ENCODE results near the gene TCAF1. TPM values are rescaled to one million over a fixed set of nuclear protein-coding genes. Genes with fewer than 3 reads are reported as not detected.

Gene TCAF1
- total and polyA plus RNA-seq, 2 donors: 13.6 to 18.2 TPM

GRCh38 chr7:143931739-143932138, 29.8 kb upstream of the TCAF1 start:
- Histone ChIP-seq H3K36me3 (ENCODE audit: control insufficient read depth in 2 of 2, insufficient read depth in 2 of 2, low read length in 1 of 2) (no peaks in the 10 kb centered on the region), H3K27me3 (ENCODE audit: control insufficient read depth in 2 of 2, insufficient read depth in 1 of 2, low read length in 1 of 2) (no peaks in the 10 kb centered on the region), H3K4me3 (ENCODE audit: low read length in 2 of 2) (no peak overlapping the region), H3K9me3 (ENCODE audit: control insufficient read depth in 2 of 2, insufficient read depth in 1 of 2, low read length in 1 of 2) (no peaks in the 10 kb centered on the region), H3K4me1 (ENCODE audit: control insufficient read depth in 2 of 2, insufficient read depth in 2 of 2, low read length in 2 of 2) (no peaks in the 10 kb centered on the region), H3K27ac (ENCODE audit: low read depth in 1 of 2, low read length in 1 of 2) (no peak overlapping the region)
- DNase-seq (ENCODE audit: low read depth in 6 of 9, low spot score in 9 of 9): no peak

- Histone ChIP-seq H3K27me3 (ENCODE audit: control insufficient read depth in 2 of 2, insufficient read depth in 1 of 2, low read length in 1 of 2) (no peaks in the 10 kb centered on the region), H3K27ac (ENCODE audit: low read depth in 1 of 2, low read length in 1 of 2) (no peak overlapping the region), H3K9me3 (ENCODE audit: control insufficient read depth in 2 of 2, insufficient read depth in 1 of 2, low read length in 1 of 2) (no peaks in the 10 kb centered on the region), H3K4me3 (ENCODE audit: low read length in 2 of 2) (no peak overlapping the region), H3K36me3 (ENCODE audit: control insufficient read depth in 2 of 2, insufficient read depth in 2 of 2, low read length in 1 of 2) (no peaks in the 10 kb centered on the region), H3K4me1 (ENCODE audit: control insufficient read depth in 2 of 2, insufficient read depth in 2 of 2, low read length in 2 of 2) (no peaks in the 10 kb centered on the region)
- DNase-seq (ENCODE audit: low read depth in 6 of 9, low spot score in 9 of 9): no peak
- 99% methylated on average over 1 of the region's 1 CpG for WGBS
These were observed 27.4 kb upstream of the TCAF1 start for GRCh38 chr7:143929224-143929920.

GRCh38 chr7:143924851-143925250, 22.9 kb upstream of the TCAF1 start:
- 95% methylated on average over 1 of the region's 1 CpG for WGBS
- Histone ChIP-seq H3K27me3 (ENCODE audit: control insufficient read depth in 2 of 2, insufficient read depth in 1 of 2, low read length in 1 of 2) (no peaks in the 10 kb centered on the region), H3K4me1 (ENCODE audit: control insufficient read depth in 2 of 2, insufficient read depth in 2 of 2, low read length in 2 of 2) (no peaks in the 10 kb centered on the region), H3K27ac (ENCODE audit: low read depth in 1 of 2, low read length in 1 of 2) (no peak overlapping the region), H3K9me3 (ENCODE audit: control insufficient read depth in 2 of 2, insufficient read depth in 1 of 2, low read length in 1 of 2) (no peaks in the 10 kb centered on the region), H3K4me3 (ENCODE audit: low read length in 2 of 2) (no peak overlapping the region), H3K36me3 (ENCODE audit: control insufficient read depth in 2 of 2, insufficient read depth in 2 of 2, low read length in 1 of 2) (no peaks in the 10 kb centered on the region)
- no peak for DNase-seq (ENCODE audit: low read depth in 6 of 9, low spot score in 9 of 9)

GRCh38 chr7:143914938-143915652, 13.1 kb upstream of the TCAF1 start:
- WGBS: 88% methylated on average over 7 of the region's 7 CpGs
- Histone ChIP-seq H3K4me3 (ENCODE audit: low read length in 2 of 2) (no peak overlapping the region), H3K27me3 (ENCODE audit: control insufficient read depth in 2 of 2, insufficient read depth in 1 of 2, low read length in 1 of 2) (no peaks in the 10 kb centered on the region), H3K27ac (ENCODE audit: low read depth in 1 of 2, low read length in 1 of 2) (no peak overlapping the region), H3K4me1 (ENCODE audit: control insufficient read depth in 2 of 2, insufficient read depth in 2 of 2, low read length in 2 of 2) (no peaks in the 10 kb centered on the region), H3K36me3 (ENCODE audit: control insufficient read depth in 2 of 2, insufficient read depth in 2 of 2, low read length in 1 of 2) (no peaks in the 10 kb centered on the region), H3K9me3 (ENCODE audit: control insufficient read depth in 2 of 2, insufficient read depth in 1 of 2, low read length in 1 of 2) (no peaks in the 10 kb centered on the region)
- no peak for DNase-seq (ENCODE audit: low read depth in 6 of 9, low spot score in 9 of 9)

GRCh38 chr7:143913945-143914615, 12.1 kb upstream of the TCAF1 start:
- no peak overlapping the region for H3K27ac ChIP-seq (ENCODE audit: low read depth in 1 of 2, low read length in 1 of 2)
- DNase-seq (ENCODE audit: low read depth in 6 of 9, low spot score in 9 of 9): no peak
- peaks cover 0 to 2% of the 10 kb centered on the region in 2 donors for H3K27me3 ChIP-seq (ENCODE audit: control insufficient read depth in 2 of 2, insufficient read depth in 1 of 2, low read length in 1 of 2)
- no peaks in the 10 kb centered on the region for H3K4me1 ChIP-seq (ENCODE audit: control insufficient read depth in 2 of 2, insufficient read depth in 2 of 2, low read length in 2 of 2)
- no peak overlapping the region for H3K4me3 ChIP-seq (ENCODE audit: low read length in 2 of 2)
- WGBS: 97% methylated on average over 3 of the region's 3 CpGs
- no peaks in the 10 kb centered on the region for H3K36me3 ChIP-seq (ENCODE audit: control insufficient read depth in 2 of 2, insufficient read depth in 2 of 2, low read length in 1 of 2)
- H3K9me3 ChIP-seq (ENCODE audit: control insufficient read depth in 2 of 2, insufficient read depth in 1 of 2, low read length in 1 of 2): no peaks in the 10 kb centered on the region

GRCh38 chr7:143910473-143911248, 8.7 kb upstream of the TCAF1 start:
- DNase-seq (ENCODE audit: low read depth in 6 of 9, low spot score in 9 of 9): no peak
- H3K9me3 ChIP-seq (ENCODE audit: control insufficient read depth in 2 of 2, insufficient read depth in 1 of 2, low read length in 1 of 2): no peaks in the 10 kb centered on the region
- no peaks in the 10 kb centered on the region for H3K4me1 ChIP-seq (ENCODE audit: control insufficient read depth in 2 of 2, insufficient read depth in 2 of 2, low read length in 2 of 2)
- whole genome bisulfite sequencing: 92% methylated on average over 3 of the region's 3 CpGs
- no peak overlapping the region for H3K27ac ChIP-seq (ENCODE audit: low read depth in 1 of 2, low read length in 1 of 2)
- no peaks in the 10 kb centered on the region for H3K36me3 ChIP-seq (ENCODE audit: control insufficient read depth in 2 of 2, insufficient read depth in 2 of 2, low read length in 1 of 2)
- peaks cover 0 to 2% of the 10 kb centered on the region in 2 donors for H3K27me3 ChIP-seq (ENCODE audit: control insufficient read depth in 2 of 2, insufficient read depth in 1 of 2, low read length in 1 of 2)
- no peak overlapping the region for H3K4me3 ChIP-seq (ENCODE audit: low read length in 2 of 2)

GRCh38 chr7:143909863-143910262, 7.9 kb upstream of the TCAF1 start:
- no peaks in the 10 kb centered on the region for H3K9me3 ChIP-seq (ENCODE audit: control insufficient read depth in 2 of 2, insufficient read depth in 1 of 2, low read length in 1 of 2)
- peaks cover 0 to 2% of the 10 kb centered on the region in 2 donors for H3K27me3 ChIP-seq (ENCODE audit: control insufficient read depth in 2 of 2, insufficient read depth in 1 of 2, low read length in 1 of 2)
- H3K4me1 ChIP-seq (ENCODE audit: control insufficient read depth in 2 of 2, insufficient read depth in 2 of 2, low read length in 2 of 2): no peaks in the 10 kb centered on the region
- 95% methylated on average over 3 of the region's 3 CpGs for WGBS
- no peak for DNase-seq (ENCODE audit: low read depth in 6 of 9, low spot score in 9 of 9)
- no peak overlapping the region for H3K27ac ChIP-seq (ENCODE audit: low read depth in 1 of 2, low read length in 1 of 2)
- no peak overlapping the region for H3K4me3 ChIP-seq (ENCODE audit: low read length in 2 of 2)
- no peaks in the 10 kb centered on the region for H3K36me3 ChIP-seq (ENCODE audit: control insufficient read depth in 2 of 2, insufficient read depth in 2 of 2, low read length in 1 of 2)

- Histone ChIP-seq H3K36me3 (ENCODE audit: control insufficient read depth in 2 of 2, insufficient read depth in 2 of 2, low read length in 1 of 2) (no peaks in the 10 kb centered on the region), H3K4me3 (ENCODE audit: low read length in 2 of 2) (no peak overlapping the region), H3K27ac (ENCODE audit: low read depth in 1 of 2, low read length in 1 of 2) (no peak overlapping the region), H3K27me3 (ENCODE audit: control insufficient read depth in 2 of 2, insufficient read depth in 1 of 2, low read length in 1 of 2) (peaks cover 0 to 2% of the 10 kb centered on the region in 2 donors), H3K4me1 (ENCODE audit: control insufficient read depth in 2 of 2, insufficient read depth in 2 of 2, low read length in 2 of 2) (no peaks in the 10 kb centered on the region), H3K9me3 (ENCODE audit: control insufficient read depth in 2 of 2, insufficient read depth in 1 of 2, low read length in 1 of 2) (no peaks in the 10 kb centered on the region)
- 95% methylated on average over 5 of the region's 5 CpGs for WGBS
- no peak for DNase-seq (ENCODE audit: low read depth in 6 of 9, low spot score in 9 of 9)
These were observed 6.1 kb upstream of the TCAF1 start for GRCh38 chr7:143908120-143908519.

Data from thymus (tissue), 11 donors.